ENCODE measurements around the gene BABAM1.

BABAM1 gene

GRCh38 chr19:17324357-17325114 lies 57.3 kb downstream of the BABAM1 start:
- no peak for DNase-seq

GRCh38 chr19:17325133-17325532 lies 57.9 kb downstream of the BABAM1 start:
- DNase-seq: no peak

GRCh38 chr19:17325881-17326594 lies 58.8 kb downstream of the BABAM1 start:
- no peak for DNase-seq

GRCh38 chr19:17326595-17326966 lies 59.3 kb downstream of the BABAM1 start:
- DNase-seq: no peak

GRCh38 chr19:17327068-17327653 lies 59.9 kb downstream of the BABAM1 start:
- no peak for DNase-seq

GRCh38 chr19:17327654-17328516 lies 60.6 kb downstream of the BABAM1 start:
- DNase-seq: no peak
